DOHH2 (cell line): Measurements from ENCODE around the gene XYLT2.

Source experiments
- H3F3A ChIP-seq: fragments of 200-600 bp; sonication (generic), shearing (Covaris generic); 2 replicates; pipeline ENCODE4 v1.6.0; 2016; ENCODE audit warnings: antibody characterized with exemption, mild to moderate bottlenecking; ENCODE audit not compliant: control insufficient read depth, insufficient read depth
- H3K27ac ChIP-seq: fragments of 200-600 bp; sonication (generic); 2 replicates; pipeline ENCODE4 v1.5.1; 2014; ENCODE audit warnings: low read depth, mild to moderate bottlenecking, low read length, moderate library complexity
- H3K27me3 ChIP-seq: fragments of 200-600 bp; sonication (generic); 2 replicates; pipeline ENCODE4 v1.6.1; 2014; ENCODE audit warnings: mild to moderate bottlenecking, low read length, mixed read lengths; ENCODE audit not compliant: control insufficient read depth
- H3K36me3 ChIP-seq: fragments of 200-600 bp; sonication (generic); 2 replicates; pipeline ENCODE4 v1.6.1; 2014; ENCODE audit warnings: mild to moderate bottlenecking, low read length, moderate library complexity, mixed read lengths; ENCODE audit not compliant: control insufficient read depth
- H3K4me1 ChIP-seq: fragments of 200-600 bp; sonication (generic); 2 replicates; pipeline ENCODE4 v1.6.1; 2014; ENCODE audit warnings: mild to moderate bottlenecking, low read length, mixed read lengths; ENCODE audit not compliant: control insufficient read depth
- H3K4me2 ChIP-seq: fragments of 200-600 bp; sonication (generic); 2 replicates; pipeline ENCODE4 v1.6.0; 2014; ENCODE audit warnings: mild to moderate bottlenecking, low read length, moderate library complexity
- H3K4me3 ChIP-seq: fragments of 200-600 bp; sonication (generic); 2 replicates; pipeline ENCODE4 v1.5.1; 2014; ENCODE audit warnings: mild to moderate bottlenecking, low read length, mixed read lengths
- H3K79me2 ChIP-seq: fragments of 200-600 bp; sonication (generic); 2 replicates; pipeline ENCODE4 v1.6.1; 2014; ENCODE audit warnings: mild to moderate bottlenecking, low read length, mixed read lengths; ENCODE audit not compliant: control insufficient read depth
- H3K9me2 ChIP-seq: fragments of 200-600 bp; sonication (generic); replicated peaks from 2 replicates; pipeline ENCODE4 v1.6.1; 2014; ENCODE audit warnings: mild to moderate bottlenecking, low read length, mixed read lengths; ENCODE audit not compliant: control insufficient read depth
- H3K9me3 ChIP-seq: fragments of 200-600 bp; sonication (generic); 2 replicates; pipeline ENCODE4 v1.6.1; 2014; ENCODE audit warnings: antibody characterized with exemption, low read length, mixed read lengths; ENCODE audit not compliant: control insufficient read depth, insufficient read depth
- H4K20me1 ChIP-seq: fragments of 200-600 bp; sonication (generic); 2 replicates; pipeline ENCODE4 v1.6.0; 2014; ENCODE audit warnings: low read depth, mild to moderate bottlenecking, antibody characterized with exemption, low read length, moderate library complexity; ENCODE audit not compliant: control insufficient read depth, insufficient read depth
- EZH2phosphoT487 ChIP-seq: fragments of 200-600 bp; sonication (generic); IDR thresholded peaks from 2 replicates; pipeline ENCODE4 v1.6.1; 2017; ENCODE audit warnings: borderline replicate concordance, mild to moderate bottlenecking, antibody characterized with exemption, low read length, moderate library complexity, mixed read lengths
- TF ChIP-seq, protein P1 (sequence below): fragments of 200-600 bp; sonication (generic); IDR thresholded peaks from one replicate; pipeline ENCODE4 v1.5.1; 2014; ENCODE audit warnings: antibody characterized with exemption, mild to moderate bottlenecking, low read depth, low read length; ENCODE audit not compliant: poor library complexity, severe bottlenecking

The XYLT2 gene

GRCh38 chr17:50382931-50383330 lies 37.0 kb downstream of the XYLT2 start:
- H3K36me3 ChIP-seq: peaks cover 97% of the 10 kb centered on the region
- H3F3A ChIP-seq: no peaks in the 10 kb centered on the region
- no peak overlapping the region for H3K4me2 ChIP-seq
- H3K27ac ChIP-seq: no peak overlapping the region
- H4K20me1 ChIP-seq: no peaks in the 10 kb centered on the region
- H3K79me2 ChIP-seq: no peaks in the 10 kb centered on the region
- no peaks in the 10 kb centered on the region for H3K4me1 ChIP-seq
- TF ChIP-seq EZH2phosphoT487: no peak
- TF ChIP-seq, protein P1, sequence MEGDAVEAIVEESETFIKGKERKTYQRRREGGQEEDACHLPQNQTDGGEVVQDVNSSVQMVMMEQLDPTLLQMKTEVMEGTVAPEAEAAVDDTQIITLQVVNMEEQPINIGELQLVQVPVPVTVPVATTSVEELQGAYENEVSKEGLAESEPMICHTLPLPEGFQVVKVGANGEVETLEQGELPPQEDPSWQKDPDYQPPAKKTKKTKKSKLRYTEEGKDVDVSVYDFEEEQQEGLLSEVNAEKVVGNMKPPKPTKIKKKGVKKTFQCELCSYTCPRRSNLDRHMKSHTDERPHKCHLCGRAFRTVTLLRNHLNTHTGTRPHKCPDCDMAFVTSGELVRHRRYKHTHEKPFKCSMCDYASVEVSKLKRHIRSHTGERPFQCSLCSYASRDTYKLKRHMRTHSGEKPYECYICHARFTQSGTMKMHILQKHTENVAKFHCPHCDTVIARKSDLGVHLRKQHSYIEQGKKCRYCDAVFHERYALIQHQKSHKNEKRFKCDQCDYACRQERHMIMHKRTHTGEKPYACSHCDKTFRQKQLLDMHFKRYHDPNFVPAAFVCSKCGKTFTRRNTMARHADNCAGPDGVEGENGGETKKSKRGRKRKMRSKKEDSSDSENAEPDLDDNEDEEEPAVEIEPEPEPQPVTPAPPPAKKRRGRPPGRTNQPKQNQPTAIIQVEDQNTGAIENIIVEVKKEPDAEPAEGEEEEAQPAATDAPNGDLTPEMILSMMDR: no peak
- no peak overlapping the region for H3K4me3 ChIP-seq
- H3K9me2 ChIP-seq: no peaks in the 10 kb centered on the region
- no peaks in the 10 kb centered on the region for H3K27me3 ChIP-seq
- H3K9me3 ChIP-seq: no peaks in the 10 kb centered on the region

DNA sequence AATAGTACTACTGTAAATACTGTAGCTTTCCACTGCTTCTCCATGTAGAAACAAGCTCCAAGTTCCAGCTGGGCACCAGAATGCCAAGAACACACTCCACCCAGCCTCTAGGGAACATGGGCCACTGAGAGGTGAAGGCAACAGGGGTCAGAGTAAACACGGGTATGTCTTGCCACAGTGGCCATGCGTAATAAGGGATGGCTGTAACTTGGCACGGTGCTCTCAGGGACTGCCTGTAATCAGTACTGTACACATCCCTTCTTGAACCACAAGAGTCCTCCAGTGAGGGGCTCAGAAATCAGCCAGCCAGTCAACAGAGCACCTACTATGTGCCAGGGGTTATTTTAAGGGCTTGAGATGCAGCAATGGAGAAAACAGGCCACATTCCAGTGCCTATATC lies 40.6 kb downstream of the XYLT2 start:
- H3K79me2 ChIP-seq: peaks cover 9% of the 10 kb centered on the region
- H3K4me1 ChIP-seq: 0 out of 2 replicates have a peak, but pooled peaks cover 3% of the 10 kb centered on the region
- no peaks in the 10 kb centered on the region for H3K9me3 ChIP-seq
- no peaks in the 10 kb centered on the region for H3F3A ChIP-seq
- H3K27ac ChIP-seq: no peak overlapping the region
- no peak overlapping the region for H3K4me3 ChIP-seq
- no peak for TF ChIP-seq EZH2phosphoT487
- TF ChIP-seq, protein P1: no peak
- H3K4me2 ChIP-seq: no peak overlapping the region
- H3K27me3 ChIP-seq: no peaks in the 10 kb centered on the region
- peaks cover 98% of the 10 kb centered on the region for H3K36me3 ChIP-seq
- no peaks in the 10 kb centered on the region for H4K20me1 ChIP-seq
- no peaks in the 10 kb centered on the region for H3K9me2 ChIP-seq

DNA sequence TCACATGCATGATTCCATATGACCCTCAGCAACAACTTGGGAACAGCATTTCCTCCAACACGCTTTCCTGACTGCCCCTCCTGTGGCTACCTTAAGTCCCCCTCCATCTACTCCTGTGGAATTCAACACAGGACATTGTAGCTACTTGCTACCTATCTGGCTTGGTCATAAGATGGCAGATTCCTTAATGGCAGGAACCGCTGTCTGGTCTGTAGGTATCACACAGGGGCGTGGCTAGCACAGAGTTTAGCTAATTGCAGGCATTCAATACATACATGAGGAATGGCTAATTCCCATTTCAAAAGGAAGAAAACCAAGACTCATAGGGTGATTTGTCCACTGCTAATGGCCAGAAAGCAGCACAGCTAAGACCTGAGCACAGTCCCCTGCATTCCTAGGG lies 42.8 kb downstream of the XYLT2 start:
- Histone ChIP-seq H3K9me2 (no peaks in the 10 kb centered on the region), H4K20me1 (no peaks in the 10 kb centered on the region), H3K27ac (no peak overlapping the region), H3K4me3 (no peak overlapping the region), H3F3A (no peaks in the 10 kb centered on the region), H3K79me2 (peaks cover 13% of the 10 kb centered on the region), H3K9me3 (no peaks in the 10 kb centered on the region), H3K4me2 (no peak overlapping the region), H3K27me3 (no peaks in the 10 kb centered on the region), H3K4me1 (peaks cover 5% of the 10 kb centered on the region; the same call in 1 of the 2 replicates), H3K36me3 (peaks cover 98% of the 10 kb centered on the region)
- TF ChIP-seq, protein P1: no peak
- TF ChIP-seq EZH2phosphoT487: no peak

GRCh38 chr17:50389534-50389933 lies 43.6 kb downstream of the XYLT2 start:
- Histone ChIP-seq H3K4me1 (peaks cover 5% of the 10 kb centered on the region; the same call in 1 of the 2 replicates), H3K9me3 (no peaks in the 10 kb centered on the region), H3K4me2 (no peak overlapping the region), H4K20me1 (no peaks in the 10 kb centered on the region), H3K4me3 (no peak overlapping the region), H3K27ac (no peak overlapping the region), H3K27me3 (no peaks in the 10 kb centered on the region), H3F3A (no peaks in the 10 kb centered on the region), H3K79me2 (peaks cover 21% of the 10 kb centered on the region), H3K9me2 (no peaks in the 10 kb centered on the region), H3K36me3 (peaks cover 98% of the 10 kb centered on the region)
- no peak for TF ChIP-seq EZH2phosphoT487
- TF ChIP-seq, protein P1: no peak
